ENCODE measurements around the gene PEX5L. TPM values are rescaled to one million over a fixed set of nuclear protein-coding genes. Genes with fewer than 3 reads are reported as not detected.

The PEX5L gene
- total RNA-seq, 1 donor, result under 0.01 TPM

DNA sequence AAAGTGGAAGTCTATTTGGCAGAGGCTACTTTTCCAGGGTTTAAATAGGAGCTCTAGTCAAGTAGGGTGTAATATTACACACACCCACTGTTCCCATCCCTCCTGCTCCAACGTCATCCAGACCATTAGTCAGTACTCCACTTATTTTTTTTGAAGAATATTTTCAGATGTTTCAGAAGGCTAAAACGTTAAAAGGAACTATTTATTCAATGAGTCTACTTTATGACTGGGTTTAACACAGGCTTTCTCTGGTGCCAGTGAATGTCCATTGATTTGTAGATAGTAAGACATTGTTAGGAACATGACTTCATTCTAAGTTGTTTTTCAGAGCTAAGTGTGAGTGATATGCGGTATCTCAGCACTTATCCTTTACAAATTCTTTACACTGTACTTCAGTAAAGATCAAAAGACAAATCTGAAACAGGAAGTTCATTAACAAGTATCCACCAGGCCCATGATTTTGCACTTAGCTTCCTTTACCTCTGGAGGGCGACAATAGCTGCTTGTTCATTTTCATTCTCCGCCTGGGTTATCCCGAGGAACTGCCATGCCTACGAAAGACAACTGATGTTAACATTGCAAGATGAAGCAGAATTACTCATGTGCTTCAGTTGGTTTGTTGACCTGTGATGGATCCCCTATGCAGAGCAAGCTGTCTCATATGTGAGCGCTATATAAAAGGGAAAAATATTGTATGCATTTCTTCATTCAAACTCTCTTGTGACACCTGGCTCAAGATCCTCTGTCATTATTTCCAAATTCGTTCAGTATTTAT is 225.2 kb downstream of the PEX5L start:
- H3K4me3 ChIP-seq (ENCODE audit: low read depth, low read length), result no peak overlapping the region
- DNase-seq (ENCODE audit: low read depth), result peak; percentile 70
- TF ChIP-seq, protein P1, sequence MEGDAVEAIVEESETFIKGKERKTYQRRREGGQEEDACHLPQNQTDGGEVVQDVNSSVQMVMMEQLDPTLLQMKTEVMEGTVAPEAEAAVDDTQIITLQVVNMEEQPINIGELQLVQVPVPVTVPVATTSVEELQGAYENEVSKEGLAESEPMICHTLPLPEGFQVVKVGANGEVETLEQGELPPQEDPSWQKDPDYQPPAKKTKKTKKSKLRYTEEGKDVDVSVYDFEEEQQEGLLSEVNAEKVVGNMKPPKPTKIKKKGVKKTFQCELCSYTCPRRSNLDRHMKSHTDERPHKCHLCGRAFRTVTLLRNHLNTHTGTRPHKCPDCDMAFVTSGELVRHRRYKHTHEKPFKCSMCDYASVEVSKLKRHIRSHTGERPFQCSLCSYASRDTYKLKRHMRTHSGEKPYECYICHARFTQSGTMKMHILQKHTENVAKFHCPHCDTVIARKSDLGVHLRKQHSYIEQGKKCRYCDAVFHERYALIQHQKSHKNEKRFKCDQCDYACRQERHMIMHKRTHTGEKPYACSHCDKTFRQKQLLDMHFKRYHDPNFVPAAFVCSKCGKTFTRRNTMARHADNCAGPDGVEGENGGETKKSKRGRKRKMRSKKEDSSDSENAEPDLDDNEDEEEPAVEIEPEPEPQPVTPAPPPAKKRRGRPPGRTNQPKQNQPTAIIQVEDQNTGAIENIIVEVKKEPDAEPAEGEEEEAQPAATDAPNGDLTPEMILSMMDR (IDR thresholded peaks at IDR 0.05; ENCODE audit: insufficient read depth, low read depth, low read length), result peak; percentile 74

DNA sequence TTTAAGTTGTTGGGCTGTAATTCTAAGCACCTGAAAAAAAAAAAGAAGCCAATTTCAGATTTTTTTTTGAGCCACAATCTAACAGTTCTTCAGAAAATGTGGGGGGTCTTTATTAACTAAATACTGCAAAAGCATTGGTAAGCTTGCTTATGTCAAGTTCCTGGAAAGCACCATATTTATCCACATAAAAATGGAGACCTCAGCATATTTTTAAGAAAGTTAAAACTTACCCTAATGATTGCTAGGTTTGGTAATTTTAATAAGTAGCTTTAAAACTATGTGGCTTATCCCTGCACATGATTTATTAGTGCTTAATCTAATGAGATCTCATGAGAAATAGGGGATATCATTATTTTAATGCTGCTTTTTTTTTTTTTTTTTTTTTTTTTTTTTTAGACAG is 227.1 kb downstream of the PEX5L start:
- no peak for DNase-seq (ENCODE audit: low read depth)
- H3K4me3 ChIP-seq (ENCODE audit: low read depth, low read length), result no peak overlapping the region
- TF ChIP-seq, protein P1 (IDR thresholded peaks at IDR 0.05; ENCODE audit: insufficient read depth, low read depth, low read length), result no peak

DNA sequence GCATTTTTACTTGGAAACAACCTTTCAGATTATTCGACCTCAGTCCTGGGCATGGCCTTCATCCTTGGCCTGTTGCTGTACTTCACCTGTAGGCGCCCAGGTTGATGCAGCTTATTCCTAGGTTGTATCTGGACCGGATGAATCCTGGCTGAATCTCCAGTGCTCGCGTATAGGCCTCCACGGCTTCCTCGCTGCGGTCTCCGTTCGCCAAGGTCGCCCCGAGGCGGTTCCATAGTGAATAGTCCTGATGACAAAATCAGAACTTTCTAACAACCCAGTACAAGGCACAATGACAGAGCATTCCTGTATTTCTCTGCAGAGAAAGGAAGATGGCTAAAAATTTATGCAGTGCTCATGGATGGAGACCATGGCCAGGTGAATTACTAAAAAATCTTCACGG is 229.1 kb downstream of the PEX5L start:
- TF ChIP-seq, protein P1 (IDR thresholded peaks at IDR 0.05; ENCODE audit: insufficient read depth, low read depth, low read length), result no peak
- no peak overlapping the region for H3K4me3 ChIP-seq (ENCODE audit: low read depth, low read length)
- DNase-seq (ENCODE audit: low read depth), result no peak

DNA sequence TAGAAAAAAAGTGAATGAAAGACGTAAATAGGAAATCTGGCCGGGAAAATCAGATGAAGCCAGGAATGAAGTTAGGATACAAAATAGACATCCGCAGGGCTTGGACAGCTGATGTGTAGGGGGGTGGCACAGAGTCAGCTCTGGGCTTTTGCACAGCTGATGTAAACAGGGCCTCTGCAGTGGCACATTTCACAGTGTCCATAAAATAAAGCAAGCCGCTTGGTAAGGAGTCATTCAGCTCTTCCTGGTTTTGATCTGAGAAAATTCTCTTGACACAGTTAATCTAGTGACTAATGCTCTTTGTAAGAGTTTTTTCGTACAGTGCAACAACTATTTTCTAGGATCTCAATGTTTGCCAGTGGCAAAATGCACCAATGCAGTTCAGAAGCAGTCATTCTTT is 230.6 kb downstream of the PEX5L start:
- TF ChIP-seq, protein P1 (IDR thresholded peaks at IDR 0.05; ENCODE audit: insufficient read depth, low read depth, low read length), result no peak
- H3K4me3 ChIP-seq (ENCODE audit: low read depth, low read length), result no peak overlapping the region
- DNase-seq (ENCODE audit: low read depth), result peak; percentile 44

DNA sequence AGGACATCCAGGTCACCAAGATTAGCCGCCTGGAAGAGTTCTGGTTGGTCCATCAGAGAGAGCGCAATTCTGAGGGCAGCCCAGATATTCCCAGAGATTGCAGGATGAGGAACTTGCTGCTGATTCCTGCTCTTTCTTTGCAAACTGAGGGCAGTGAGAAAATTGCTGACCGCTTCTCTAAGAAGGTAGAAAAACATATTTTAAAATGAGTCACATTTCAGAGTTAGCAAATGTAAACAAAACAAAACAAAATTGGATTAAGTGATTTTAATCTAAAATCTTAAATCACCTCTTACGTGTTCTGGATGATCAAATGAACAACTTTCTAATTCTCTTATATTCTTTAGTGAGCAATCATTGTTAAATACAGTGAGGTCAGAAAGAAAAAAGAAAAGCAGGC is 234.9 kb downstream of the PEX5L start:
- TF ChIP-seq, protein P1 (IDR thresholded peaks at IDR 0.05; ENCODE audit: insufficient read depth, low read depth, low read length), result no peak
- peak; percentile 31 for DNase-seq (ENCODE audit: low read depth)
- H3K4me3 ChIP-seq (ENCODE audit: low read depth, low read length), result no peak overlapping the region

DNA sequence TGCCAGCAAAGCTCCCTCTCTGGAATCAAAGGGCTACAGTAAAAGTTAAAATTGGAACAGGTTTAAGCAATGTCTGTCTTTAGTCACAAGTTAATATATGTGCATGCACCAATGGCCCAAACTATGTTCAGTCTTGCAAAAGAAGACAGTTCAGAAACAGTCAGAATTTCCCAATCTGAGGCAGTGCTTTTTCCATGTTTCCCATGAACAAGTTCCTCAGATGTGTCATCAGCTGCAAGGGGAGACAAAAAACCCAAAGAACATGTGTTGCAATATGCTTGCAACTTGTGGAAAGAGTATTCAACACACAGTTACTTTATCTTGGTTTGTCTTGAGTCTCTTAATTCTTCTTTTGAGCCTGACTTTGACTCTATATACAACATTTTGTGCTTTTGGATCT is 235.5 kb downstream of the PEX5L start:
- TF ChIP-seq, protein P1 (IDR thresholded peaks at IDR 0.05; ENCODE audit: insufficient read depth, low read depth, low read length), result no peak
- no peak overlapping the region for H3K4me3 ChIP-seq (ENCODE audit: low read depth, low read length)
- DNase-seq (ENCODE audit: low read depth), result peak; percentile 98

DNA sequence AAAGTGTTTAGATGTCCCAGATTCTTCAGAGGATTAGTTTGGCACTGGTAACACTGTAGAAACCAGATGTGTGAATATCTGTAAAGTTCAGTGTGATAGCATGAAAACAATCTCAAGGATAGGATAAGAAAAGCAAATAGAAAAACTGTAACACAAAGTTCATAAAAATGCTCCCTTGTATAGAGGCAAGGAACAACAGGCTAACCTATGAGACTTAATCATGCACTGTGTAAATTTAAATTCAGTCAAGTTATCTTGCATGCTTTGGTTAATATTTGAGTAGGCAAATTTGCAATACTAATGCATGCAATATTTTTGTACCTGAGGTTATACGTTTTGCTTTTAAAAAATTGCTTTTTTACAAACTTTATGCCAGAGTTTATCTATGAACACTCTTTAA is 239.5 kb downstream of the PEX5L start:
- TF ChIP-seq, protein P1 (IDR thresholded peaks at IDR 0.05; ENCODE audit: insufficient read depth, low read depth, low read length), result no peak
- H3K4me3 ChIP-seq (ENCODE audit: low read depth, low read length), result no peak overlapping the region
- peak; percentile 36 for DNase-seq (ENCODE audit: low read depth)
